OCI-LY1 (cell line): ENCODE data around the gene PGBD2.
A peak's percentile ranks its signal among the peaks of the same experiment; 100 is the strongest.

Source experiments
- H2AFZ ChIP-seq: fragments of 200-600 bp; sonication (generic), shearing (Covaris generic); 2 replicates; pipeline ENCODE4 v1.6.0; 2014; ENCODE audit warnings: antibody characterized with exemption, mild to moderate bottlenecking, low read length
- H3F3A ChIP-seq: fragments of 200-600 bp; sonication (generic), shearing (Covaris generic); 2 replicates; pipeline ENCODE4 v1.6.0; 2014; ENCODE audit warnings: mild to moderate bottlenecking, antibody characterized with exemption, low read length, moderate library complexity; ENCODE audit not compliant: insufficient read depth
- H3K27ac ChIP-seq: fragments of 200-600 bp; sonication (generic); 2 replicates; pipeline ENCODE4 v1.5.1; 2014; ENCODE audit warnings: low read length, mixed run types, mild to moderate bottlenecking, low read depth; ENCODE audit not compliant: poor library complexity, severe bottlenecking
- H3K27me3 ChIP-seq: fragments of 200-600 bp; sonication (generic); 2 replicates; pipeline ENCODE4 v1.6.0; 2014; ENCODE audit warnings: antibody characterized with exemption, mild to moderate bottlenecking, low read length, moderate library complexity; ENCODE audit not compliant: insufficient read depth
- H3K36me3 ChIP-seq: fragments of 200-600 bp; sonication (generic); 2 replicates; pipeline ENCODE4 v1.6.1; 2014; ENCODE audit warnings: mild to moderate bottlenecking, antibody characterized with exemption, low read length, moderate library complexity, mixed read lengths; ENCODE audit not compliant: insufficient read depth
- H3K4me1 ChIP-seq: fragments of 200-600 bp; sonication (generic); 2 replicates; pipeline ENCODE4 v1.5.1; 2014; ENCODE audit warnings: mild to moderate bottlenecking, low read length, moderate library complexity; ENCODE audit not compliant: insufficient read depth, severe bottlenecking
- H3K4me2 ChIP-seq: fragments of 200-600 bp; sonication (generic), shearing (Covaris generic); 2 replicates; pipeline ENCODE4 v1.6.1; 2014; ENCODE audit warnings: low read length
- H3K4me3 ChIP-seq: fragments of 200-600 bp; sonication (generic); 2 replicates; pipeline ENCODE4 v1.5.1; 2014; ENCODE audit warnings: low read length, low read depth, mild to moderate bottlenecking, mixed read lengths; ENCODE audit not compliant: poor library complexity, severe bottlenecking
- H3K79me2 ChIP-seq: fragments of 200-600 bp; shearing (Covaris generic); 2 replicates; pipeline ENCODE4 v1.6.1; 2016; ENCODE audit warnings: mixed run types, low read length, mixed read lengths; ENCODE audit not compliant: insufficient read depth
- H3K9ac ChIP-seq: fragments of 200-600 bp; sonication (generic), shearing (Covaris generic); 2 replicates; pipeline ENCODE4 v1.6.1; 2014; ENCODE audit warnings: mild to moderate bottlenecking, low read length, mixed read lengths
- H3K9me2 ChIP-seq: fragments of 200-600 bp; sonication (generic), shearing (Covaris generic); 2 replicates; pipeline ENCODE4 v1.6.1; 2014; ENCODE audit warnings: low read depth, mild to moderate bottlenecking, low read length, mixed read lengths
- H3K9me3 ChIP-seq: fragments of 200-600 bp; shearing (Covaris generic); 2 replicates; pipeline ENCODE4 v1.6.1; 2014; ENCODE audit warnings: low read length, mixed read lengths
- H4K20me1 ChIP-seq: fragments of 200-600 bp; sonication (generic), shearing (Covaris generic); 2 replicates; pipeline ENCODE4 v1.6.0; 2016; ENCODE audit warnings: mild to moderate bottlenecking, low read length; ENCODE audit not compliant: insufficient read depth
- CTCF ChIP-seq: fragments of 200-600 bp; sonication (generic), shearing (Covaris generic); IDR thresholded peaks from 2 replicates; pipeline ENCODE4 v1.5.1; 2017; ENCODE audit warnings: mild to moderate bottlenecking, antibody characterized with exemption, low read length, moderate library complexity, mixed read lengths
- EZH2 ChIP-seq: fragments of 200-600 bp; sonication (generic), shearing (Covaris generic); IDR thresholded peaks from 2 replicates; pipeline ENCODE4 v1.8.0; 2017; ENCODE audit warnings: borderline replicate concordance, mixed run types, mild to moderate bottlenecking, antibody characterized with exemption, low read length, moderate library complexity, mixed read lengths

The PGBD2 gene

GRCh38 chr1:248871837-248872401 is 34.1 kb upstream of the PGBD2 start:
- H3F3A ChIP-seq: 0 out of 2 replicates have a peak, but pooled peaks cover 4% of the 10 kb centered on the region
- peaks cover 6% of the 10 kb centered on the region for H3K4me1 ChIP-seq
- no peaks in the 10 kb centered on the region for H3K36me3 ChIP-seq
- H3K4me3 ChIP-seq: no peak overlapping the region
- no peak overlapping the region for H3K27ac ChIP-seq
- no peaks in the 10 kb centered on the region for H3K9me2 ChIP-seq
- no peak overlapping the region for H3K4me2 ChIP-seq
- H2AFZ ChIP-seq: no peak overlapping the region
- no peak overlapping the region for H3K9ac ChIP-seq
- H3K9me3 ChIP-seq: no peaks in the 10 kb centered on the region
- no peaks in the 10 kb centered on the region for H4K20me1 ChIP-seq
- no peak for TF ChIP-seq CTCF
- TF ChIP-seq EZH2: no peak
- H3K79me2 ChIP-seq: no peaks in the 10 kb centered on the region
- no peaks in the 10 kb centered on the region for H3K27me3 ChIP-seq

GRCh38 chr1:248872752-248873408 is 33.2 kb upstream of the PGBD2 start:
- H3K9me2 ChIP-seq: no peaks in the 10 kb centered on the region
- no peaks in the 10 kb centered on the region for H3K27me3 ChIP-seq
- no peak for TF ChIP-seq EZH2
- TF ChIP-seq CTCF: no peak
- H3K4me1 ChIP-seq: peaks cover 6% of the 10 kb centered on the region
- no peaks in the 10 kb centered on the region for H3K79me2 ChIP-seq
- no peaks in the 10 kb centered on the region for H3K9me3 ChIP-seq
- peak overlapping the region; percentile 76 for H3K4me3 ChIP-seq
- H3K36me3 ChIP-seq: no peaks in the 10 kb centered on the region
- H3K9ac ChIP-seq: peak overlapping the region; percentile 68
- H2AFZ ChIP-seq: peak overlapping the region; percentile 27
- H3F3A ChIP-seq: 0 out of 2 replicates have a peak, but pooled peaks cover 4% of the 10 kb centered on the region
- peak overlapping the region; percentile 66 for H3K4me2 ChIP-seq
- H3K27ac ChIP-seq: peak overlapping the region; percentile 65
- no peaks in the 10 kb centered on the region for H4K20me1 ChIP-seq

GRCh38 chr1:248873409-248873992 is 32.5 kb upstream of the PGBD2 start:
- H3F3A ChIP-seq: 0 out of 2 replicates have a peak, but pooled peaks cover 4% of the 10 kb centered on the region
- H4K20me1 ChIP-seq: no peaks in the 10 kb centered on the region
- peak overlapping the region; percentile 68 for H3K9ac ChIP-seq
- peak overlapping the region; percentile 65 for H3K27ac ChIP-seq
- H3K27me3 ChIP-seq: no peaks in the 10 kb centered on the region
- no peak for TF ChIP-seq EZH2
- no peak for TF ChIP-seq CTCF
- peak overlapping the region; percentile 76 for H3K4me3 ChIP-seq
- H3K4me2 ChIP-seq: peak overlapping the region; percentile 66
- H3K79me2 ChIP-seq: no peaks in the 10 kb centered on the region
- H3K4me1 ChIP-seq: peaks cover 6% of the 10 kb centered on the region
- H3K9me2 ChIP-seq: no peaks in the 10 kb centered on the region
- H2AFZ ChIP-seq: peak overlapping the region; percentile 27
- H3K36me3 ChIP-seq: no peaks in the 10 kb centered on the region
- H3K9me3 ChIP-seq: no peaks in the 10 kb centered on the region
